ENCODE results near the gene SUDS3.

GRCh38 chr12:118463677-118464076, 87.3 kb downstream of the SUDS3 start:
- TF ChIP-seq, protein P1, sequence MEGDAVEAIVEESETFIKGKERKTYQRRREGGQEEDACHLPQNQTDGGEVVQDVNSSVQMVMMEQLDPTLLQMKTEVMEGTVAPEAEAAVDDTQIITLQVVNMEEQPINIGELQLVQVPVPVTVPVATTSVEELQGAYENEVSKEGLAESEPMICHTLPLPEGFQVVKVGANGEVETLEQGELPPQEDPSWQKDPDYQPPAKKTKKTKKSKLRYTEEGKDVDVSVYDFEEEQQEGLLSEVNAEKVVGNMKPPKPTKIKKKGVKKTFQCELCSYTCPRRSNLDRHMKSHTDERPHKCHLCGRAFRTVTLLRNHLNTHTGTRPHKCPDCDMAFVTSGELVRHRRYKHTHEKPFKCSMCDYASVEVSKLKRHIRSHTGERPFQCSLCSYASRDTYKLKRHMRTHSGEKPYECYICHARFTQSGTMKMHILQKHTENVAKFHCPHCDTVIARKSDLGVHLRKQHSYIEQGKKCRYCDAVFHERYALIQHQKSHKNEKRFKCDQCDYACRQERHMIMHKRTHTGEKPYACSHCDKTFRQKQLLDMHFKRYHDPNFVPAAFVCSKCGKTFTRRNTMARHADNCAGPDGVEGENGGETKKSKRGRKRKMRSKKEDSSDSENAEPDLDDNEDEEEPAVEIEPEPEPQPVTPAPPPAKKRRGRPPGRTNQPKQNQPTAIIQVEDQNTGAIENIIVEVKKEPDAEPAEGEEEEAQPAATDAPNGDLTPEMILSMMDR (IDR thresholded peaks at IDR 0.05): no peak
- no peak for TF ChIP-seq POLR2A (IDR thresholded peaks at IDR 0.05)

Data from adrenal gland (tissue), 5 donors.